ENCODE results near the gene KLF2.

Gene KLF2

DNA sequence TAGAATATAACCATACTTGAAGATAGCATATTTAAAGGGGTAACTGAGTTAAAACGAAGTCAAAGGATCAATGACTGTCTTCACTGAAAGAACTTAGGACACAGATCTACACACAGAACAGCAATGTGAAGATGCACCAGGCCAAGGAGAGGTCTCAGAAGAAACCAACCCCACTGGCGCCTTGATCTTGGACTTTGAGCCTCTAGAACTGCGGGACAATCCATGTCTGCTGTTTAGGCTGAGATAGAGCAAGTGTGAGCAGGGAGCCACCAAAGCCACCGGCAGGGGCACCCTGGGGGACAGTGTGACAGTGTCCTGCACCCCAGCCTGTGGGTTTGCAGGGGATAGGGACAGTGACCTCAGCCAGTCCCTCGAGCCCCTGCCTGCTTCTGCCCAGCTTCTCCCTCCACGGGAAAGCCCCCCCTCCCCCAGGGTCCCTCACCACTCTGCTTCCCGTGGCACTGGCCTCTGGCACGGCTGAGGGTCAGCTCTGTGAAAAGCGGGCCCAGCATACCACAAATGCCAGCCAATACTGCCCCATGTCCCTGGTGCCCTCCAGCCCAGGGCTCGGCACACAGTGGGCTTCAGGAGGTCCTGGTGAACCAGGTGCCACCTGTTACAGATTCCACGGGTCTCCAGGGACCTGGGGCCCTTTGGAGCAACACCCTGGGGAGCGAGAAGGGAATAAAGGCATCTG is 40.8 kb downstream of the KLF2 start:
- no peak for DNase-seq

GRCh38 chr19:16366056-16366432 is 41.4 kb downstream of the KLF2 start:
- DNase-seq: no peak

GRCh38 chr19:16366433-16367260 is 42.0 kb downstream of the KLF2 start:
- DNase-seq: peak; percentile 71

DNA sequence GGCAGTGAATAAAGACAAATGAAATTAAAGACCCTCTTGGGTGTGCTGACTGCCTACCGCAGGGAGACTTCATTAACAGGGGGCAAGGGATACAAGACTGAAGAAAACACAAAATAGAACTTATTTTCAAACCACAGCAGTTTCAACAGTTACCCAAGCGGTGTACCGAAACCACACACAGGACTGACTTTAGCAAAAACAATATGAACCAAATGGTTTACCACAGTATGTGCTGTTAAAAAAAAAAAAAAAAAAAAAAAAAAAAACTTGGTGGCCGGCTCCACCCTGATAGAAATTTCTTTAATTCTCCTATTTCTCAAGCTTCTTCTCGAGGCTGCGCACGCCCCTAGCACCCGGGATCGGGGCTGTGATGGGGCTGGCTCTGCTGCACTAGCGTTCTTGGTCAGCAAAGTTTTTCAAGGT is 42.6 kb downstream of the KLF2 start:
- DNase-seq: peak; percentile 81

GRCh38 chr19:16368385-16369305 is 44.0 kb downstream of the KLF2 start:
- DNase-seq: no peak

DNA sequence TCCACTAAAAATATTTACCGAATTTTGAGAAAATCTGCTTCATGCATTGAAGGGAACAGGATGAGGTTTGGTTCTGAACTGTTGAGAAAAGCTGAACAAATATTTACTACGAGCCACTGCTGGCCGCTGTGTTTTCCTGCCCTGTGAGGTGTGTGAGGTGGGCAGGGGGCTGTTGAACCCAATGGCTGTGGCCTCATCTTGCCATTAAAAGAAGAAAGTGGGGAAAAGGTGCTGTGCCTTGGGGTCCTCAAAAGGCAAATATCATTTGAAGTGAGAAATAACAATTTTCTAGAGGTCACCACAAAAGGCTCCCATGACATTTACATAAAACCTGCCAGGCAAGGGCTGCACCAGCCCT is 44.7 kb downstream of the KLF2 start:
- DNase-seq: no peak

GRCh38 chr19:16369664-16370576 is 45.3 kb downstream of the KLF2 start:
- no peak for DNase-seq

DNA sequence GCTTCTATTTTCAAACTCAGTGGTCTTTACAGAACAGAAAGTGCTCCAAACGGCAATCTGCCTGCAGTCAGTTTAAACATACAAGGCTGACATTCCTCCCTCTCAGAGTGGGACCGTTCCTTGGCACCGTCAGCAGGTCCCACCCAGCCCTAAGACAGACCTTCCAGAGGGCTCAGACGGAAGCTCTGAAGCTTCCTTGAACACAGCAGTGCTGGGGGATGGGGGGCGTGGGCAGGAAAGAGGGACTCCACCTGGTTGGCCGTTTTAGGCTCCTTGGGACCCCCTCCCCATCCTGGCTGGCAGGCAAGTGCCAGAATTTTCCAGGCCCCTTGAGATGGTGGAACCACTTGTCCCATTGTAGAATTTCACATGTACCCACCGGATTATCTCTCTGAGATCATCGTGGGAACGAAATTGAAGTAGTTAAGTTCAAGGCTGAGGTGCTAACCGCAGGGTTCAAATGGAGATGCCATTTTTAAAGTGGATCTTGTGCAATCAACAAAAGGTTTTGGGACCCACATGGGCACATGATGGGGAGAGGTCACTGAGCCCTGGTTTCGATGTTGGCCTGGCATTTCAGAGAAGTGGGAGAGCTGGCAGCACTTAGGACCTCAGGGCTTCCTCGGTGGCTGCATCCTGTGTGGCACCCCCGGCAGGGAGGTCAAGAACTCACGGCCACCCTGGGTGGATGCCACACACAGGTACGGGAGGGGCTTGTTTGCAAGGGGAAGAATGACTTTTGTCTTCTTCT is 46.2 kb downstream of the KLF2 start:
- DNase-seq: peak; percentile 54

- DNase-seq: peak; percentile 95
Measured at GRCh38 chr19:16371540-16371986, 46.9 kb downstream of the KLF2 start.

DNA sequence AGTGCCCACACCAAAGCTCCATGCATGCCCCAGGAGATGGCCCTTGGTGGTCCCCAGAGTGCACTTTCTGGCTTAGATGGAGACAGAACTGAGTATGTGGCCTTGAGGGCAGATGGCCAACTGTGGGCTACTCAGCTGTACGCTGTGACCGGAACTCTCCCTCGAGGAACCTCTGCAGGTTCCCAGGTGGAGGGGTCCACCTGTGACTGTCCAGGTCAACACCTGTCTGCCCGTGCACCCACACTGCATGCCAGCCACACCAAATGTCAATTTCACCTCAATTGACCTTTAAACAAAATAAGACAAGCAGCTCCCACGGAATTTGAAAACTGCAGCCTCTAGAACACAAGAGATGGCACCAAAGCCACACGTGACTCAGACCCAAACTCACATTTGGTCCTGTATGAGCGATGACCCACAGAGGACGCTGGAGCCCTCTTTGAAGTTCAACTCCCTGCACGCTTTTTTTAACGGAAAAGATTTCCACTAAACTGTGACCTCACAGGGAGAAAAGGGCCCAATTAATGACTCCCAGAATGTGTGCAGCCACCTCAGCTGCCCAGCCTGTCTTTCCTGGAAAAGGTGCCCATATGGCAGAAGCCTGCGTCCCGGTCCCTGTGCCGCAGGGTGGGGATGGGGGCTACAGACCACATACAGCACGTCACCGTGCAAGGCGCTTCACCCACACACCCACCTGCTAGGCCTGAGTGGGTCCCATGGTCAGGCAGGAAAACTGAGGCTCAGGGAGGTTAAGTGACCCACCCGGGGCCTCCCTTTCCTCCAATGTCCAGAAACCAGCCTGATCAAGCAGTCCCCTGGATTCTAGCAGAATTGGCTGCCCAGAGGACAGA is 47.7 kb downstream of the KLF2 start:
- peak; percentile 72 for DNase-seq

DNA sequence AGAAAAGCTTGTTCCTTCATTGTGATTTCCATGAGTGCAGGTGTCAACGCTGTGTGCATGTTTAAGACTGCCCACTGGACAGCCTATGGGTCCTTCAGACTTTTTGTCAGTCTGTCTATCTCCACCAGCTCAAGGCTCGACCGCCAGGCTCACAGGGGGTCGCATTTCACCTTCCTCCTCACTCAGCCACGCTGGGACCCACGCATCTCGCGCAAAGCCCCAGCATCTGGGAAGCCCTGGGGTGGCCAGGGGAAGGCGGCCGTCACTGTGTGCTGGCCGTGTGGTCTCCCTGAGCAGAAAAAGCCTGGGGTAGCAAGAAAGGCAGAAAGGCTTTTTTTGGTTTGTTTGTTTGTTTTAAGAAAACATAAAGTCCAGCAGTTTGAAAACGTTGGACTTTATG is 48.5 kb downstream of the KLF2 start:
- DNase-seq: no peak

DNA sequence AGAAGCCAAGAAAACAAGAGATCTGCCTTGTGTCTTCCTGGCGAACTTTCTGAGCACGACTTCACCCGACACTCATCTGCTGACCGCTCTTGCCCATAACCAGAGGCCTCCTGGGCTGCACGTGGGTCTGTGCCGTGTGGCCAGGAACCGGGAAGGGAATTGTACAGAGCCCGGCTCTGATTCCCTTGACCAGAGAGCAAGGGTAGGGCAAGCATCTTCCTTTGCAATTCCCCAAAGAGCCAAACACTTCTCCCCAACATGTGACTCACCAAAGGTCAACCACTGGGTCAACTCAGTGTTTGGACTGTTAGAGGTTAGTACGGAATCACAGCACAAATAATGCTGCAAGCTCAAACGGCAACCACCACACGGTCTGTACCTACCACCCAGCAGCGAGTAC is 48.9 kb downstream of the KLF2 start:
- DNase-seq: no peak

GRCh38 chr19:16373989-16374388 is 49.4 kb downstream of the KLF2 start:
- no peak for DNase-seq

DNA sequence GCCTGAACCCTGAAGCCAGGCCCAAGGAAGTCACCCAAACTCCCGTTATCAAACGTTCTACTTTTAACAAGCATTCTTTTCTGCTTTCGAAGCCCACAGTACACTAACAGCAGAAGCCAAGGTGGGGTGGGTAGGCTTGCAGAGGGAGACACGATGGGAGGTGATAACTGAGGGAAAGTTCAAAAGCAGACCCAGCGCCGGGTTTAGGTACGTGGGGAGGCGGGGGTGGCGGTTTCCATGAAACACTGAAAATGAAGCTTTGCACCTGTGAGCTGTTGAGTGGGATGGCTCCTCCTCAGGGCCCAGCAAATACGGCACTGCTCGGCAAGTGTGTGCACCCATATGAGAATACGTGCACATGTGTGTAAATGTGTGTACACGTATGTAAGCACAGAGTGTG is 49.8 kb downstream of the KLF2 start:
- no peak for DNase-seq

GRCh38 chr19:16375157-16375935 is 50.7 kb downstream of the KLF2 start:
- DNase-seq: no peak

DNA sequence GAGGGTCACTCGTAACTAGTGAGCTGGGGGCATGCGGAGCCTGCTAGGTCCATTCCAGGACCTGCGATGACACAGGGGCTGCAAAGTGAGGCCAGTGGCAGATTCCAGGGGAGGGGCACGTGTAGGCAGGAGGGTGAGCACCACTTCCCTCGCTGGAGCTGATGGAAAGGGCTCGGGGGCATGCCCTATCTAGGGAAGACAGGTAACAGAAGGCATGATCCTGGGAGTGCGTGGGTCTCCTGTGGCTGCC is 51.2 kb downstream of the KLF2 start:
- DNase-seq: no peak

GRCh38 chr19:16376241-16376640 is 51.6 kb downstream of the KLF2 start:
- DNase-seq: no peak

- DNase-seq: peak; percentile 39
Measured at GRCh38 chr19:16376649-16377048, 52.0 kb downstream of the KLF2 start.

DNA sequence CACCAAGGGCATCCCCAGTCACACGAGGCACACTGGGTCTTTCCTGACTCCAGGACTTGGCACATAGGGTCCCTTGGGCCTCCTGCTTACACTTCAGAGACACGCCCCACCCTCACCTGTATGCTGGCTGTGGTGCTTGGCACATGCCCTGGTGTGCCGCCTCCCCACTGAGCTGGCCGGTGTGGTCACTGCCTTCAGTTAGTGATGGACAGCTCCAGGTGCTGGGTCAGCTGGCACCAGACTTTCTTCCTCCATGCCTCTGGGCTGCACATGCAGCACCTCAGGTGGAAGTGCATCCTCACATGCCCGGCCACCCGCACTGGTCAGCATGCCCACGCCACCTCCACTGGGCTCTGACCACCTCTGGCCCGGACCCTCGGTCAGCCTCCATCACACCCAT is 52.9 kb downstream of the KLF2 start:
- DNase-seq: no peak

Data from RPMI8226 (cell line).